GM23338 (cell line): ENCODE results near the gene KIF19. TPM values are rescaled to one million over a fixed set of nuclear protein-coding genes. Genes with fewer than 3 reads are reported as not detected.

Source experiments
- ATAC-seq: fragments of 200-7000 bp; cut with Tn5 transposase; 3 replicates; pipeline ENCODE4 v1.9.1; 2020
- DNase-seq: peaks from one replicate; pipeline ENCODE4 v3.0.0-alpha.2; 2015; ENCODE audit warnings: low spot score
- H2AFZ ChIP-seq: fragments of 200-600 bp; sonication (generic); 2 replicates; pipeline ENCODE4 v1.8.0; 2016; ENCODE audit warnings: antibody characterized with exemption, mild to moderate bottlenecking, moderate library complexity
- H3F3A ChIP-seq: fragments of 200-600 bp; sonication (generic); replicated peaks from 2 replicates; pipeline ENCODE4 v1.8.0; 2017; ENCODE audit warnings: antibody characterized with exemption, mixed run types, low read depth
- H3K27ac ChIP-seq: fragments of 200-600 bp; sonication (generic); 2 replicates; pipeline ENCODE4 v1.6.1; 2016; ENCODE audit warnings: low read depth
- H3K27me3 ChIP-seq: fragments of 200-600 bp; sonication (generic); 2 replicates; pipeline ENCODE4 v1.8.0; 2016; ENCODE audit warnings: mild to moderate bottlenecking, mixed run types, moderate library complexity; ENCODE audit not compliant: insufficient read depth
- H3K36me3 ChIP-seq: fragments of 200-600 bp; sonication (generic); 2 replicates; pipeline ENCODE4 v1.8.0; 2016; ENCODE audit warnings: mild to moderate bottlenecking; ENCODE audit not compliant: insufficient read depth
- H3K4me1 ChIP-seq: fragments of 200-600 bp; sonication (generic); 2 replicates; pipeline ENCODE4 v1.8.0; 2016; ENCODE audit warnings: mild to moderate bottlenecking, moderate library complexity; ENCODE audit not compliant: insufficient read depth
- H3K4me2 ChIP-seq: fragments of 200-600 bp; sonication (generic); 2 replicates; pipeline ENCODE4 v1.7.1; 2017; ENCODE audit warnings: mixed run types
- H3K4me3 ChIP-seq: fragments of 200-600 bp; sonication (generic); 2 replicates; pipeline ENCODE4 v1.6.1; 2016; ENCODE audit warnings: mixed run types
- H3K79me2 ChIP-seq: fragments of 200-600 bp; sonication (generic); replicated peaks from 2 replicates; pipeline ENCODE4 v1.8.0; 2017; ENCODE audit warnings: mild to moderate bottlenecking; ENCODE audit not compliant: insufficient read depth
- H3K9me2 ChIP-seq: fragments of 200-600 bp; sonication (generic); 2 replicates; pipeline ENCODE4 v1.8.0; 2017; ENCODE audit not compliant: insufficient read depth
- H4K20me1 ChIP-seq: fragments of 200-600 bp; sonication (generic); replicated peaks from 2 replicates; pipeline ENCODE4 v1.8.0; 2017; ENCODE audit warnings: mild to moderate bottlenecking; ENCODE audit not compliant: insufficient read depth
- H3K27ac Mint-ChIP-seq: 2 replicates; pipeline ENCODE4 v1.8.0; 2020; ENCODE audit warnings: inconsistent platforms, mild to moderate bottlenecking, moderate library complexity, mixed read lengths
- H3K27me3 Mint-ChIP-seq: 3 replicates; pipeline ENCODE4 v1.8.0; 2022; ENCODE audit warnings: low read depth, mild to moderate bottlenecking, moderate library complexity, mixed read lengths, inconsistent platforms; ENCODE audit not compliant: insufficient read depth, poor library complexity
- H3K36me3 Mint-ChIP-seq: 3 replicates; pipeline ENCODE4 v1.8.0; 2021; ENCODE audit warnings: low read depth, mild to moderate bottlenecking, inconsistent platforms, moderate library complexity, mixed read lengths
- H3K4me1 Mint-ChIP-seq: 3 replicates; pipeline ENCODE4 v1.8.0; 2020; ENCODE audit warnings: mild to moderate bottlenecking, inconsistent platforms, mixed read lengths
- H3K4me3 Mint-ChIP-seq: 3 replicates; pipeline ENCODE4 v1.8.0; 2021; ENCODE audit warnings: moderate library complexity, mild to moderate bottlenecking, inconsistent platforms, mixed read lengths
- H3K9me3 Mint-ChIP-seq: 3 replicates; pipeline ENCODE4 v1.8.0; 2020; ENCODE audit warnings: moderate library complexity, mild to moderate bottlenecking, inconsistent platforms, mixed read lengths
- EZH2 ChIP-seq: fragments of 200-600 bp; sonication (generic); IDR thresholded peaks from one replicate; pipeline ENCODE4 v1.8.0; 2017; ENCODE audit warnings: antibody characterized with exemption, mild to moderate bottlenecking, low read depth; ENCODE audit not compliant: unreplicated experiment
- JUNB ChIP-seq: IDR thresholded peaks from one replicate; pipeline ENCODE4 v1.6.1; 2016; ENCODE audit warnings: antibody characterized with exemption; ENCODE audit not compliant: unreplicated experiment
- POLR2AphosphoS5 ChIP-seq: IDR thresholded peaks from 2 replicates; pipeline ENCODE4 v1.6.1; 2016; ENCODE audit warnings: antibody characterized with exemption, low read depth
- STAT1 ChIP-seq: IDR thresholded peaks from one replicate; pipeline ENCODE4 v1.6.1; 2016; ENCODE audit warnings: antibody characterized with exemption; ENCODE audit not compliant: unreplicated experiment
- ZNF114 ChIP-seq: fragments of 250-450 bp; sonication (Bioruptor Pico); IDR thresholded peaks from 2 replicates; pipeline ENCODE4 v1.5.0; 2020; ENCODE audit warnings: mild to moderate bottlenecking, moderate library complexity
- polyA plus RNA-seq: library from polyadenylated mRNA; unstranded; fragments of >200 nt; fragmentation: Nextera tagmentation; extraction: Ambion mirVana; gene quantifications from 2 replicates; pipeline ENCODE4 v1.2.1, GENCODE V29; 2016
- total RNA-seq: library from RNA; depleted of rRNA; stranded (reverse); fragments of >200 nt; shearing (Covaris generic); gene quantifications from 2 replicates; pipeline ENCODE4 v1.2.3, GENCODE V29; 2014
- TF ChIP-seq, protein P1 (sequence below): IDR thresholded peaks from one replicate; pipeline ENCODE4 v1.6.1; 2018; ENCODE audit warnings: antibody characterized with exemption; ENCODE audit not compliant: unreplicated experiment
- TF ChIP-seq, protein P2 (sequence below), 2 experiments: fragments of 200-600 bp in 1 of 2; sonication (generic) in 1 of 2; conservative IDR thresholded peaks; 2 replicates each; pipeline versions ENCODE4 v1.5.1 to v1.6.1; 2016 to 2017; ENCODE audit warnings: antibody characterized with exemption in 2 of 2, low read depth in 2 of 2, mild to moderate bottlenecking in 2 of 2, moderate library complexity in 1 of 2

Gene KIF19
- total and polyA plus RNA-seq, 2 experiments from 2014 or later = 0.35 to 0.36 TPM

GRCh38 chr17:74288785-74289184 is 37.2 kb upstream of the KIF19 start (continued):
- TF ChIP-seq, protein P1, sequence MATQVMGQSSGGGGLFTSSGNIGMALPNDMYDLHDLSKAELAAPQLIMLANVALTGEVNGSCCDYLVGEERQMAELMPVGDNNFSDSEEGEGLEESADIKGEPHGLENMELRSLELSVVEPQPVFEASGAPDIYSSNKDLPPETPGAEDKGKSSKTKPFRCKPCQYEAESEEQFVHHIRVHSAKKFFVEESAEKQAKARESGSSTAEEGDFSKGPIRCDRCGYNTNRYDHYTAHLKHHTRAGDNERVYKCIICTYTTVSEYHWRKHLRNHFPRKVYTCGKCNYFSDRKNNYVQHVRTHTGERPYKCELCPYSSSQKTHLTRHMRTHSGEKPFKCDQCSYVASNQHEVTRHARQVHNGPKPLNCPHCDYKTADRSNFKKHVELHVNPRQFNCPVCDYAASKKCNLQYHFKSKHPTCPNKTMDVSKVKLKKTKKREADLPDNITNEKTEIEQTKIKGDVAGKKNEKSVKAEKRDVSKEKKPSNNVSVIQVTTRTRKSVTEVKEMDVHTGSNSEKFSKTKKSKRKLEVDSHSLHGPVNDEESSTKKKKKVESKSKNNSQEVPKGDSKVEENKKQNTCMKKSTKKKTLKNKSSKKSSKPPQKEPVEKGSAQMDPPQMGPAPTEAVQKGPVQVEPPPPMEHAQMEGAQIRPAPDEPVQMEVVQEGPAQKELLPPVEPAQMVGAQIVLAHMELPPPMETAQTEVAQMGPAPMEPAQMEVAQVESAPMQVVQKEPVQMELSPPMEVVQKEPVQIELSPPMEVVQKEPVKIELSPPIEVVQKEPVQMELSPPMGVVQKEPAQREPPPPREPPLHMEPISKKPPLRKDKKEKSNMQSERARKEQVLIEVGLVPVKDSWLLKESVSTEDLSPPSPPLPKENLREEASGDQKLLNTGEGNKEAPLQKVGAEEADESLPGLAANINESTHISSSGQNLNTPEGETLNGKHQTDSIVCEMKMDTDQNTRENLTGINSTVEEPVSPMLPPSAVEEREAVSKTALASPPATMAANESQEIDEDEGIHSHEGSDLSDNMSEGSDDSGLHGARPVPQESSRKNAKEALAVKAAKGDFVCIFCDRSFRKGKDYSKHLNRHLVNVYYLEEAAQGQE = no peak

GRCh38 chr17:74289688-74290087 is 36.3 kb upstream of the KIF19 start:
- Mint-ChIP-seq H3K27me3 (peaks cover 9% of the 10 kb centered on the region), H3K27ac (no peak overlapping the region), H3K4me3 (no peak overlapping the region), H3K9me3 (no peaks in the 10 kb centered on the region; the same call in 2 of the 3 replicates), H3K36me3 (no peaks in the 10 kb centered on the region; the same call in 2 of the 3 replicates), H3K4me1 (no peaks in the 10 kb centered on the region; the same call in 1 of the 3 replicates)
- Histone ChIP-seq H3K27ac (no peak overlapping the region), H3K36me3 (no peaks in the 10 kb centered on the region), H4K20me1 (no peaks in the 10 kb centered on the region), H3K9me2 (no peaks in the 10 kb centered on the region), H3K4me2 (no peak overlapping the region), H2AFZ (no peak overlapping the region), H3K4me1 (peaks cover 7% of the 10 kb centered on the region; the same call in 1 of the 2 replicates), H3K4me3 (no peak overlapping the region), H3K27me3 (no peaks in the 10 kb centered on the region), H3K79me2 (no peaks in the 10 kb centered on the region), H3F3A (no peaks in the 10 kb centered on the region)
- ATAC-seq (no peak), DNase-seq (no peak)
- TF ChIP-seq, protein P1 = no peak
- TF ChIP-seq JUNB = no peak
- no peak for TF ChIP-seq EZH2
- TF ChIP-seq STAT1 = no peak
- no peak for TF ChIP-seq ZNF114 (CRISPR knock-in tag)

DNA sequence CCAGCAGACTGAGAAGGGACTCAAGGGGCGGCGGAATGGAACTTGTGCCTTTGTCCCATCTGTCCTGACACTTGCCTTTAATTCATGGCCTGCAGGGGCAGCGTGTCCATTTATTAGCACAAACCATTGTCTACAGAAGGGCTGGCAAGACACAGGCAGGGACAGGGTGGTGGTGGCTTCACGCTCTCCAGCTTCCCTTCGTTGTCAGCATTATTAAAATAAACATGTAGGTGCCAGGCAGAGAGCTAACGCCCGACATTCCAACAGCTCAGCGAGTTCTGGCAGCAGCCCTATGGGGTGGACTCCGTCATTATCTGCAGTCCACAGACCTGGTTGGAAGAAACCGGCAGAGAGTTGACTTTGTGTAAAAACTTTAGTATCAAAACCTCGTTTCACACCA is 35.7 kb upstream of the KIF19 start:
- no peaks in the 10 kb centered on the region for H4K20me1 ChIP-seq
- peak; percentile 26 for DNase-seq
- no peak overlapping the region for H3K27ac Mint-ChIP-seq
- H3K79me2 ChIP-seq = no peaks in the 10 kb centered on the region
- H3K36me3 Mint-ChIP-seq = no peaks in the 10 kb centered on the region; the same call in 2 of the 3 replicates
- no peak overlapping the region for H3K4me2 ChIP-seq
- H3K4me3 Mint-ChIP-seq = no peak overlapping the region
- H3K4me3 ChIP-seq = no peak overlapping the region
- no peak overlapping the region for H3K27ac ChIP-seq
- no peaks in the 10 kb centered on the region for H3F3A ChIP-seq
- H3K27me3 Mint-ChIP-seq = peaks cover 3% of the 10 kb centered on the region
- no peaks in the 10 kb centered on the region for H3K36me3 ChIP-seq
- H3K4me1 Mint-ChIP-seq = no peaks in the 10 kb centered on the region; the same call in 2 of the 3 replicates
- no peaks in the 10 kb centered on the region for H3K27me3 ChIP-seq
- TF ChIP-seq, protein P2, sequence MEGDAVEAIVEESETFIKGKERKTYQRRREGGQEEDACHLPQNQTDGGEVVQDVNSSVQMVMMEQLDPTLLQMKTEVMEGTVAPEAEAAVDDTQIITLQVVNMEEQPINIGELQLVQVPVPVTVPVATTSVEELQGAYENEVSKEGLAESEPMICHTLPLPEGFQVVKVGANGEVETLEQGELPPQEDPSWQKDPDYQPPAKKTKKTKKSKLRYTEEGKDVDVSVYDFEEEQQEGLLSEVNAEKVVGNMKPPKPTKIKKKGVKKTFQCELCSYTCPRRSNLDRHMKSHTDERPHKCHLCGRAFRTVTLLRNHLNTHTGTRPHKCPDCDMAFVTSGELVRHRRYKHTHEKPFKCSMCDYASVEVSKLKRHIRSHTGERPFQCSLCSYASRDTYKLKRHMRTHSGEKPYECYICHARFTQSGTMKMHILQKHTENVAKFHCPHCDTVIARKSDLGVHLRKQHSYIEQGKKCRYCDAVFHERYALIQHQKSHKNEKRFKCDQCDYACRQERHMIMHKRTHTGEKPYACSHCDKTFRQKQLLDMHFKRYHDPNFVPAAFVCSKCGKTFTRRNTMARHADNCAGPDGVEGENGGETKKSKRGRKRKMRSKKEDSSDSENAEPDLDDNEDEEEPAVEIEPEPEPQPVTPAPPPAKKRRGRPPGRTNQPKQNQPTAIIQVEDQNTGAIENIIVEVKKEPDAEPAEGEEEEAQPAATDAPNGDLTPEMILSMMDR (conservative IDR thresholded peaks at IDR 0.05; ENCODE audit: low read depth in 2 of 2) = peak; percentile 9 to 24; a peak in 2 of 4 replicates
- no peak for TF ChIP-seq POLR2AphosphoS5
- H3K9me3 Mint-ChIP-seq = no peaks in the 10 kb centered on the region; the same call in 2 of the 3 replicates
- H2AFZ ChIP-seq = no peak overlapping the region
- 0 out of 2 replicates have a peak, but pooled peaks cover 3% of the 10 kb centered on the region for H3K4me1 ChIP-seq
- ATAC-seq = no peak
- H3K9me2 ChIP-seq = no peaks in the 10 kb centered on the region
